Lower leg skin (tissue), 3 donors: ENCODE measurements around the gene FAM131C.

Experiments
- POLR2A ChIP-seq, 2 donors: fragments of 450-650 bp; IDR thresholded peaks; one replicate each; pipeline ENCODE4 v1.6.1; 2016 to 2017; ENCODE audit warnings: antibody characterized with exemption in 2 of 2, mild to moderate bottlenecking in 1 of 2, moderate library complexity in 1 of 2
- TF ChIP-seq, protein P1 (sequence below), 3 donors: fragments of 450-650 bp; IDR thresholded peaks; one replicate each; pipeline ENCODE4 v1.5.1; 2016; ENCODE audit warnings: antibody characterized with exemption in 3 of 3, mild to moderate bottlenecking in 3 of 3, moderate library complexity in 2 of 3

DNA sequence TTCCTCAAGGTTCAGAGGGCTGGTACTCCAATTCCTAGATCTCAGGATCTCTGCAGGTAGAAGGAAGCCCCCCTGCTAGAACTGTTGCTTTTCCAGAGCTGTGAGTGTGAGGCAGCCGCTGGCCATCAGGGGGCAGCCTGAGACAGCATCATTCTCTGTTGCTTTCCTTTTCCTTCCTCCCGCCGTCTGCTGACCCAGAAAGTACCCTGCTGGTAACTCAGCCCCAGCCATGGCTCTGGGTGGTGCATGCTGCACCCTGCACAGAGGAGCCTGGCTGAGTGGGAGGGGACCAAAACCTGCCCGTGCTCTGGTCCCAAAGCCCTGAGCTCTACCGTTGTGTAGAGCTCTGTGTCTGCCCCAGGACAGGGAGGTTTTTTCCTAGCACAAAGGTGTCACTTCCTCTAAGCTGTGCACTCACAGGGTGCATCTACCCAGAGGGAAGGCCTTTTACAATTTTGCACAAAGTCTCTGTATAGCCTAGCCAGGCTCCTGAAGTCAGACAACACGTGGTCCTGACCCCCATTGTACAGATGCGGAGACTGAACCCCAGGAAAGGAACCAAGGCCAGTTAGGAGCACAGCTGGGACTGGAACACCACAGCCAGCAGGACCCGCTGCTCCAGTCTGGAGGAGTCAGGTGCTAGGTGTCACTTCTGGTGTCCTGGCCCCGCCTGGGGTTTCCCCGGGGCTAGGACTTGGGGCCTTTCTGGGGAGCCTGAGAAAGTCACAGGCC is 5.6 kb upstream of the FAM131C start:
- TF ChIP-seq, protein P1, sequence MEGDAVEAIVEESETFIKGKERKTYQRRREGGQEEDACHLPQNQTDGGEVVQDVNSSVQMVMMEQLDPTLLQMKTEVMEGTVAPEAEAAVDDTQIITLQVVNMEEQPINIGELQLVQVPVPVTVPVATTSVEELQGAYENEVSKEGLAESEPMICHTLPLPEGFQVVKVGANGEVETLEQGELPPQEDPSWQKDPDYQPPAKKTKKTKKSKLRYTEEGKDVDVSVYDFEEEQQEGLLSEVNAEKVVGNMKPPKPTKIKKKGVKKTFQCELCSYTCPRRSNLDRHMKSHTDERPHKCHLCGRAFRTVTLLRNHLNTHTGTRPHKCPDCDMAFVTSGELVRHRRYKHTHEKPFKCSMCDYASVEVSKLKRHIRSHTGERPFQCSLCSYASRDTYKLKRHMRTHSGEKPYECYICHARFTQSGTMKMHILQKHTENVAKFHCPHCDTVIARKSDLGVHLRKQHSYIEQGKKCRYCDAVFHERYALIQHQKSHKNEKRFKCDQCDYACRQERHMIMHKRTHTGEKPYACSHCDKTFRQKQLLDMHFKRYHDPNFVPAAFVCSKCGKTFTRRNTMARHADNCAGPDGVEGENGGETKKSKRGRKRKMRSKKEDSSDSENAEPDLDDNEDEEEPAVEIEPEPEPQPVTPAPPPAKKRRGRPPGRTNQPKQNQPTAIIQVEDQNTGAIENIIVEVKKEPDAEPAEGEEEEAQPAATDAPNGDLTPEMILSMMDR (IDR thresholded peaks at IDR 0.05): peak in 2 of 3 donors; percentile 91 to 92
- no peak for TF ChIP-seq POLR2A (IDR thresholded peaks at IDR 0.05)
